DND-41 (cell line): ENCODE results near the gene MEFV.

Source experiments
- ATAC-seq: fragments of 200-7000 bp; cut with Tn5 transposase; 3 replicates; pipeline ENCODE4 v1.9.1; 2021; ENCODE audit warnings: low read depth; ENCODE audit not compliant: insufficient read depth
- DNase-seq: peaks from one replicate; pipeline ENCODE4 v3.0.0-alpha.2; 2020
- H2AFZ ChIP-seq: 2 replicates; pipeline ENCODE4 v1.6.0; 2012; ENCODE audit warnings: low read depth, low read length
- H3K27ac ChIP-seq: 2 replicates; pipeline ENCODE4 v1.5.1; 2012; ENCODE audit warnings: low read length, inconsistent platforms
- H3K27me3 ChIP-seq: fragments of 200-600 bp; sonication (generic); 2 replicates; pipeline ENCODE4 v1.6.0; 2012; ENCODE audit warnings: low read length, mild to moderate bottlenecking, inconsistent platforms; ENCODE audit not compliant: insufficient read depth, poor library complexity
- H3K36me3 ChIP-seq: 2 replicates; pipeline ENCODE4 v1.5.1; 2012; ENCODE audit warnings: low read length, inconsistent platforms; ENCODE audit not compliant: insufficient read depth
- H3K4me1 ChIP-seq: 2 replicates; pipeline ENCODE4 v1.5.1; 2012; ENCODE audit warnings: mild to moderate bottlenecking, low read length; ENCODE audit not compliant: insufficient read depth
- H3K4me2 ChIP-seq: 2 replicates; pipeline ENCODE4 v1.6.0; 2012; ENCODE audit warnings: mild to moderate bottlenecking, moderate library complexity, low read length, inconsistent platforms; ENCODE audit not compliant: insufficient read depth
- H3K4me3 ChIP-seq, 2 experiments: fragments of 200-600 bp in 1 of 2; shearing (Covaris generic) in 1 of 2; 2 replicates each; pipeline ENCODE4 v1.5.1; 2012 to 2016; ENCODE audit warnings: inconsistent platforms in 2 of 2, low read length in 2 of 2, mild to moderate bottlenecking in 2 of 2, low read depth in 1 of 2, moderate library complexity in 1 of 2
- H3K79me2 ChIP-seq: 2 replicates; pipeline ENCODE4 v1.6.0; 2012; ENCODE audit warnings: low read length, inconsistent platforms; ENCODE audit not compliant: insufficient read depth
- H3K9ac ChIP-seq: 2 replicates; pipeline ENCODE4 v1.6.0; 2012; ENCODE audit warnings: low read depth, mild to moderate bottlenecking, inconsistent platforms, low read length, moderate library complexity
- H3K9me3 ChIP-seq: 2 replicates; pipeline ENCODE4 v1.5.1; 2012; ENCODE audit warnings: low read length, moderate library complexity, mild to moderate bottlenecking, inconsistent platforms; ENCODE audit not compliant: insufficient read depth, severe bottlenecking
- H4K20me1 ChIP-seq: 2 replicates; pipeline ENCODE4 v1.6.0; 2012; ENCODE audit warnings: low read length; ENCODE audit not compliant: insufficient read depth
- CTCF ChIP-seq: IDR thresholded peaks from 2 replicates; pipeline ENCODE4 v1.5.1; 2012; ENCODE audit warnings: borderline replicate concordance, low read length, moderate library complexity, mild to moderate bottlenecking; ENCODE audit not compliant: poor library complexity, severe bottlenecking; ENCODE audit errors: extremely low read depth
- EZH2 ChIP-seq: IDR thresholded peaks from 3 replicates; pipeline ENCODE4 v1.6.1; 2012; ENCODE audit warnings: borderline replicate concordance, low read depth, mild to moderate bottlenecking, moderate library complexity, low read length, inconsistent platforms; ENCODE audit not compliant: severe bottlenecking

Gene MEFV

GRCh38 chr16:3242709-3243108 lies 13.7 kb downstream of the MEFV start:
- H2AFZ ChIP-seq = no peak overlapping the region
- DNase-seq = no peak
- TF ChIP-seq EZH2 (no peak), CTCF (no peak)
- no peaks in the 10 kb centered on the region for H3K9me3 ChIP-seq
- no peak overlapping the region for H3K4me3 ChIP-seq
- no peaks in the 10 kb centered on the region for H3K4me1 ChIP-seq
- H3K27ac ChIP-seq = no peak overlapping the region
- H3K27me3 ChIP-seq = no peaks in the 10 kb centered on the region
- H3K36me3 ChIP-seq = no peaks in the 10 kb centered on the region
- no peaks in the 10 kb centered on the region for H3K79me2 ChIP-seq
- no peak for ATAC-seq
- H3K4me2 ChIP-seq = no peak overlapping the region
- H4K20me1 ChIP-seq = no peaks in the 10 kb centered on the region
- no peak overlapping the region for H3K9ac ChIP-seq

GRCh38 chr16:3241761-3242160 lies 14.7 kb downstream of the MEFV start:
- H3K27ac ChIP-seq = no peak overlapping the region
- ATAC-seq (no peak), DNase-seq (no peak)
- H3K4me1 ChIP-seq = no peaks in the 10 kb centered on the region
- H3K36me3 ChIP-seq = no peaks in the 10 kb centered on the region
- no peaks in the 10 kb centered on the region for H3K27me3 ChIP-seq
- no peak for TF ChIP-seq EZH2
- no peak for TF ChIP-seq CTCF
- no peak overlapping the region for H2AFZ ChIP-seq
- H3K79me2 ChIP-seq = no peaks in the 10 kb centered on the region
- no peak overlapping the region for H3K4me3 ChIP-seq
- H4K20me1 ChIP-seq = no peaks in the 10 kb centered on the region
- H3K9ac ChIP-seq = no peak overlapping the region
- H3K4me2 ChIP-seq = no peak overlapping the region
- no peaks in the 10 kb centered on the region for H3K9me3 ChIP-seq

GRCh38 chr16:3235856-3236669 lies 20.4 kb downstream of the MEFV start:
- Histone ChIP-seq H3K4me3 (no peak overlapping the region), H3K36me3 (peaks cover 35% of the 10 kb centered on the region), H3K27ac (no peak overlapping the region), H3K9me3 (no peaks in the 10 kb centered on the region), H2AFZ (no peak overlapping the region), H4K20me1 (peaks cover 9% of the 10 kb centered on the region; the same call in 1 of the 2 replicates), H3K9ac (no peak overlapping the region), H3K4me1 (peaks cover 25% of the 10 kb centered on the region), H3K4me2 (no peak overlapping the region), H3K79me2 (peaks cover 35% of the 10 kb centered on the region), H3K27me3 (no peaks in the 10 kb centered on the region)
- ATAC-seq (no peak), DNase-seq (no peak)
- TF ChIP-seq CTCF (no peak), EZH2 (no peak)
